PC-9 (cell line): ENCODE measurements around the gene CPED1. TPM values are rescaled to one million over a fixed set of nuclear protein-coding genes. Genes with fewer than 3 reads are reported as not detected.

ENCODE experiments used
- BruUV-seq: library from RNA; stranded (reverse); fragments of 400-500 nt; replicated peaks from 2 replicates; lab custom pipeline; 2021; lab: Mats Ljungman, UMichigan
- CTCF ChIA-PET: fragments of 300-600 bp; sonication (Branson Sonifier 250); formaldehyde crosslinking; loops from one replicate; lab custom pipeline; 2022; ENCODE audit warnings: antibody characterized with exemption; lab: Charles Lee
- POLR2A ChIA-PET: fragments of 300-600 bp; sonication (Branson Sonifier 250); formaldehyde crosslinking; loops from one replicate; lab custom pipeline; 2022; ENCODE audit warnings: antibody characterized with exemption; ENCODE audit not compliant: unreplicated experiment; lab: Charles Lee
- DNase-seq, 2 experiments: peaks; one replicate each; pipeline versions ENCODE4 v3.0.0 to v3.0.0-alpha.2; 2015 to 2022; ENCODE audit warnings: mixed read lengths in 1 of 2
- H2AFZ ChIP-seq: fragments of 200-600 bp; sonication (generic); 2 replicates; pipeline ENCODE4 v1.8.1; 2017; ENCODE audit warnings: antibody characterized with exemption
- H3F3A ChIP-seq: fragments of 200-600 bp; sonication (generic); 2 replicates; pipeline ENCODE4 v1.8.1; 2017; ENCODE audit warnings: antibody characterized with exemption, mild to moderate bottlenecking, low read depth; ENCODE audit not compliant: insufficient read depth
- H3K27ac ChIP-seq: fragments of 200-600 bp; sonication (generic); 2 replicates; pipeline ENCODE4 v1.6.1; 2016; ENCODE audit warnings: mixed run types
- H3K27me3 ChIP-seq: fragments of 200-600 bp; sonication (generic); 2 replicates; pipeline ENCODE4 v1.6.1; 2016; ENCODE audit warnings: low read depth, mixed run types; ENCODE audit not compliant: insufficient read depth
- H3K36me3 ChIP-seq: fragments of 200-600 bp; sonication (generic); 2 replicates; pipeline ENCODE4 v1.6.1; 2016; ENCODE audit warnings: low read depth, mixed run types
- H3K4me1 ChIP-seq: fragments of 200-600 bp; sonication (generic); replicated peaks from 2 replicates; pipeline ENCODE4 v1.6.1; 2016; ENCODE audit warnings: mixed run types; ENCODE audit not compliant: insufficient read depth
- H3K4me2 ChIP-seq: fragments of 200-600 bp; sonication (generic); 2 replicates; pipeline ENCODE4 v1.6.1; 2017; ENCODE audit warnings: mixed run types
- H3K4me3 ChIP-seq: fragments of 200-600 bp; sonication (generic); 2 replicates; pipeline ENCODE4 v1.6.1; 2016; ENCODE audit warnings: mixed run types
- H3K79me2 ChIP-seq: fragments of 200-600 bp; sonication (generic); 2 replicates; pipeline ENCODE4 v1.6.1; 2017; ENCODE audit warnings: low read depth, mixed run types
- H3K9me2 ChIP-seq: fragments of 200-600 bp; sonication (generic); 2 replicates; pipeline ENCODE4 v1.8.1; 2017; ENCODE audit warnings: mild to moderate bottlenecking; ENCODE audit not compliant: insufficient read depth
- H3K9me3 ChIP-seq: fragments of 200-600 bp; sonication (generic); 2 replicates; pipeline ENCODE4 v1.8.1; 2016; ENCODE audit warnings: low read depth; ENCODE audit not compliant: insufficient read depth
- H4K20me1 ChIP-seq: fragments of 200-600 bp; sonication (generic); 2 replicates; pipeline ENCODE4 v1.8.1; 2017; ENCODE audit not compliant: insufficient read depth
- CTCF ChIP-seq: fragments of 200-600 bp; sonication (generic); conservative IDR thresholded peaks from 2 replicates; pipeline ENCODE4 v1.6.1; 2017; ENCODE audit warnings: mixed run types, antibody characterized with exemption, mild to moderate bottlenecking, moderate library complexity
- EZH2 ChIP-seq: fragments of 200-600 bp; sonication (generic); IDR thresholded peaks from 2 replicates; pipeline ENCODE4 v1.8.0; 2017; ENCODE audit warnings: antibody characterized with exemption, low read depth
- intact Hi-C: fragments of 100-400 bp; cut with micrococcal nuclease; formaldehyde crosslinking; loops from one replicate; pipeline ENCODE4 v1.10.0; 2022; ENCODE audit not compliant: unreplicated experiment
- total RNA-seq: library from RNA; stranded (reverse); gene quantifications from 2 replicates; pipeline ENCODE4 v1.2.3, GENCODE V29; 2021

Gene CPED1
- total RNA-seq, 1 experiment from 2014 or later: 2.4 TPM

DNA sequence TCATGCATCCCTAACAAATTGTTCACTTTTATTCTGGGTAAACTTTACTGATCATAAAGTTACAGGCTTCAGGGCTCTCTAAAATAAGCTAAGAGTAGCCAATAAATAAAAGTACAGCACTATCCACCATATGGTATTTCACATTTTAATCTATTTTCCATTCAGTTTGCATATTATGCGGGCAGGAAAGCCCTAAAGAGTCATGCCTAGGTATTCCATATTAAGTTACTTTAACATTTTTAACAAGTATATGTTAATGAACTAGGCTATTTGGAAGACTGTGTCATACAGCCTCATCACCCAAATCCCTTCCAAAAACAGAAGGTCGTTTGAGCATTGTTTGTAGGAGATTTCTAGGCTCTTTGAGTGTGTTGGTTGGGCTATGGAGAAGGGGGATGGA, 106.3 kb downstream of the CPED1 start:
- no peaks in the 10 kb centered on the region for H3K4me1 ChIP-seq
- H3K4me3 ChIP-seq: no peak overlapping the region
- TF ChIP-seq EZH2 (no peak), CTCF (no peak)
- no peaks in the 10 kb centered on the region for H3K27me3 ChIP-seq
- POLR2A ChIA-PET: no interaction called here
- intact Hi-C loops: no loop called here
- CTCF ChIA-PET: interaction anchor here (0.5 kb wide), 1 partner anchor 215 kb away, joined by 5 read pairs; no protein-coding TSS in a partner anchor
- 0 out of 2 replicates have a peak overlapping the region, but pooled peaks have one; percentile 7 for H2AFZ ChIP-seq
- H3K27ac ChIP-seq: no peak overlapping the region
- H3K9me3 ChIP-seq: no peaks in the 10 kb centered on the region
- H3K9me2 ChIP-seq: no peaks in the 10 kb centered on the region; the same call in 1 of the 2 replicates
- H3F3A ChIP-seq: no peaks in the 10 kb centered on the region
- no peak overlapping the region for H3K4me2 ChIP-seq
- no peak for DNase-seq
- H3K79me2 ChIP-seq: no peaks in the 10 kb centered on the region
- BruUV-seq: no TSS peak
- no peaks in the 10 kb centered on the region for H3K36me3 ChIP-seq
- H4K20me1 ChIP-seq: no peaks in the 10 kb centered on the region

DNA sequence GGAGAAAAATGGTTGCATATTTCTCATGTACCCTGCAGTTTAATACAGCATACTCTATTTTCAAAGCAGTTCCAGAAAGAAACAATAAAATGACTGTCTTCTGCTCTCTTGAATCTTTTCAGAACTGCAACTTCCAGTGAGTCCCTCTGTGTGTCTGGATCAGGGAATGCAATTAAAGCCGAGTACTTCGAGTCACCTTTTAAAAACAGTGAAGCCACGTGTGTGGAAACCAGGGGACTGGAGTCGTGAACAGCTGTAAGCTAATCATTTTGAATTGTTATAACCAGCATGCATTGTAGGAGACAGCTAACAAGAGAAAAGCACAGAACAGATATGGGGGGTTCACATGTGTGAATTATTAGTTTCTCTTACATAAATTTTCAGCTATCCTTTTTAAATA, 109.1 kb downstream of the CPED1 start:
- CTCF ChIA-PET: no interaction called here

DNA sequence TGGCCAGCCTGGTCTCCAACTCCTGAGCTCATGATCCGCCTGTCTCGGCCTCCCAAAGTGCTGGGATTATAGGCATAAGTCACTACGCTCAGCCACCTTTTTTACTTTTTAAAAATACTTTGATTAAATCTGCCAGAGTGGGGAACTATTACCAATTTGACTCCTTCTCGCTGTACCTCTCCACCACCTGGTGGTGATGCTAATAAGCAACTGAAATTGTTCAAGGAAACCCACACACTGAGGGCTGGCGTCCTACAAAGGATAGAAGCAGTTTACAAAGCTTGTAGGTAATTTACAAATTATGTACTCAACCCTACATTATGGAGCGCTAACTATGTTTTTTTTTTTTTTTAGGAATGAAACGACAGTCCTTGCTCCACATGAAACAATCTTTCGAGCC, 111.1 kb downstream of the CPED1 start:
- Histone ChIP-seq H3K27ac (no peak overlapping the region), H3K9me2 (no peaks in the 10 kb centered on the region; the same call in 1 of the 2 replicates), H3K4me2 (no peak overlapping the region), H4K20me1 (no peaks in the 10 kb centered on the region), H3K79me2 (no peaks in the 10 kb centered on the region), H3K4me1 (peaks cover 24% of the 10 kb centered on the region), H3K36me3 (no peaks in the 10 kb centered on the region), H3F3A (peaks cover 5% of the 10 kb centered on the region; the same call in 1 of the 2 replicates), H3K4me3 (no peak overlapping the region), H3K9me3 (no peaks in the 10 kb centered on the region; the same call in 1 of the 2 replicates), H3K27me3 (no peaks in the 10 kb centered on the region), H2AFZ (no peak overlapping the region)
- CTCF ChIA-PET: no interaction called here
- BruUV-seq: no TSS peak
- TF ChIP-seq CTCF: no peak
- TF ChIP-seq EZH2: no peak
- intact Hi-C loops: no loop called here
- no peak for DNase-seq
- POLR2A ChIA-PET: no interaction called here

More for the DNA sequence above, 109.1 kb downstream of the CPED1 start:
- H2AFZ ChIP-seq: no peak overlapping the region
- TF ChIP-seq EZH2: no peak
- TF ChIP-seq CTCF: no peak
- H3K4me3 ChIP-seq: no peak overlapping the region
- H3K4me2 ChIP-seq: no peak overlapping the region
- BruUV-seq: no TSS peak
- H3K4me1 ChIP-seq: peaks cover 10% of the 10 kb centered on the region
- H3K27me3 ChIP-seq: no peaks in the 10 kb centered on the region
- H4K20me1 ChIP-seq: no peaks in the 10 kb centered on the region
- H3K9me3 ChIP-seq: no peaks in the 10 kb centered on the region; the same call in 1 of the 2 replicates
- H3F3A ChIP-seq: no peaks in the 10 kb centered on the region
- POLR2A ChIA-PET: no interaction called here
- no peak for DNase-seq
- no peaks in the 10 kb centered on the region for H3K36me3 ChIP-seq
- intact Hi-C loops: no loop called here
- H3K79me2 ChIP-seq: no peaks in the 10 kb centered on the region
- no peak overlapping the region for H3K27ac ChIP-seq
- H3K9me2 ChIP-seq: no peaks in the 10 kb centered on the region; the same call in 1 of the 2 replicates
